Measurements from ENCODE around the gene ARL17A.
"Not testable (repeated sequence)": the region's sequence is repeated elsewhere in the genome, so short reads cannot be mapped to it uniquely, and the experiment has no call there.

ARL17A gene

GRCh38 chr17:46548607-46549006, 30.9 kb downstream of the ARL17A start:
- DNase-seq (ENCODE audit: low read depth) = not testable (repeated sequence)

- not testable (repeated sequence) for DNase-seq (ENCODE audit: low read depth)
Measured at GRCh38 chr17:46534716-46535115, 44.8 kb downstream of the ARL17A start.

DNA sequence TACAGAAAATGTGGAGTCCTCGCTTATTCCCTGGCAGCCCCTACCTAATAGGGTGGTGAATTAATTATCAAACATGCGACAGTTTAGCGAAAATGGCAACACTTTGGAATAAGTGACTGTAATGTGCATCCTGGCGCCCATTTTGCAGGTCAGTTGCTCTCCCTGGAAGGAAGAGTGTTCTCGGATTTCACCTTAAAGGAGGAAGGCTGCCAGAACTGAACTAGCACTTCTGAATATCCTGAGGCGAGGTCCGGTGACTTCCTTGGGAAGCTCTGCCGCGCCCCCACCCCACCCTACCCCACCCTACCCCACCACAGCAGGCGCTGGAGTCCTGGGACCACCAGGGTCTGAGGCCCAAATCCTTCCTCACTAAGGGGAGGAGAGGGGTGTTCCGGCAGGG, 67.3 kb downstream of the ARL17A start, which contains the start of gene LRRC37A2:
TSS of gene LRRC37A2 (plus strand) at position 301 of the 400 bp plus-strand sequence. CDS start 245 bp downstream, outside the sequence.
- DNase-seq (ENCODE audit: low read depth) = not testable (repeated sequence)

DNA sequence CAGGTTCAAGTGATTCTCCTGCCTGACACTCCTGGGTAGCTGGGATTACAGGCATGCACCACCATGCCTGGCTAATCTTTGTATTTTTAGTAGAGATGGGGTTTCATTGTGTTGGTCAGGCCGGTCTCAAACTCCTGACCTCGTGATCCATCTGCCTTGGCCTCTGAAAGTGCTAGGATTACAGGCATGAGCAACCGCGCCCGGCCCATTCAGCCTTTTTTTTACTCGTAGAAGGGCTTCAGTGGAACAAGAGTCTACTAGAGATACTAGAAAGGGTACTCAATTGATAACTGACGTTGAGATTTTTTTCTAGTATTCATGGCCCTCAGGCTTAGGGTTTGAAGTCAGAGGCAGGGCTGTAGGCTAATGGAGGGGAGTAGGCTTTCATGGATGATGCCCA, 73.6 kb downstream of the ARL17A start:
- not testable (repeated sequence) for DNase-seq (ENCODE audit: low read depth)

DNA sequence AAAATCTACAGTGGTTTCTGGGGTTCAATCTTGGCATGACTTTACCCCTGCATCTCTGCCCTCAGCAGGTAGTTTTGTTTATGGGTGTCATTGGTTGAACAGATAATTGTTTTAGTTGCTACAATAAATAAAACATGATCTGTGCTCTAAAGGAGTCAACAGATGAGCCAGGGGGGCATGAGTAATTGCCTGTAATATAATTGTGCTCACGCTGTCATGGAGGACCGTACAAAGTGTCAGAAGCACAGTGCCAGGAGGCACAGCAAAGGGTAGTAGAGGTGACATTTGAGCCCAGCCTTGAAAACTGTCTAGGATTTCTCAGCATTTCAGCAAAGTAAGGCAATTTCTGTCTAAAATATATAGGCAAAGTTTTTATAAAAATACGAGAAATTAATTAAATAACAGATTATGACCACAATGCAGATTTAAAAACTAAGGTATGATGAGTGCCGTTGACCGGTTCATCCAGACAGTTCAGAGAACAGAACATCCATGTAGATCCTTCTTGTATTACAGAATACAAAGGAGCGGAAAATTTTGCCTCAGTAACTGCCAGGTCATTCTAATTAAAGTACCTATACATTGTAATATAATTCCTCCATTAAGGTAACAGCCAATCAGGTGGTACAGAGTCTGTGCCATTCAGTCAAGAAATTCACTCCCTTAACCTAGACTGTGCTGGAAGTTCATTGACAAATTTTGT, 79.9 kb downstream of the ARL17A start:
- not testable (repeated sequence) for DNase-seq (ENCODE audit: low read depth)

DNA sequence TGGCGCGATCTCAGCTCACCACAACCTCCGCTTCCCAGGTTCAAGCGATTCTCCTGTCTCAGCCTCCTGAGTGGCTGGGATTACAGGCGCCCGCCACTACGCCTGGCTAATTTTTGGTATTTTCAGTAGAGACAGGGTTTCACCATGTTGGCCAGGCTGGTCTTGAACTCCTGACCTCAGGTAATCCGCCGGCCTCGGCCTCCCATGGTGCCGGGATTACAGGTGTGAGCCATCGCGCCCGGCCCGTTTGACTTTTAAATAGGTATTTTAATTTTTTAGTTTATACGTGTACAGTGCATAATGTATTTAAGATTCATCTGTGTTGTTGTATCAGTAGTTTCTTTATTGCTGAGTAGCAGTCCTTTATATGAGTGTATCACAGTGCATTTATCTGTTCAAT, 87.5 kb downstream of the ARL17A start:
- not testable (repeated sequence) for DNase-seq (ENCODE audit: low read depth)

DNA sequence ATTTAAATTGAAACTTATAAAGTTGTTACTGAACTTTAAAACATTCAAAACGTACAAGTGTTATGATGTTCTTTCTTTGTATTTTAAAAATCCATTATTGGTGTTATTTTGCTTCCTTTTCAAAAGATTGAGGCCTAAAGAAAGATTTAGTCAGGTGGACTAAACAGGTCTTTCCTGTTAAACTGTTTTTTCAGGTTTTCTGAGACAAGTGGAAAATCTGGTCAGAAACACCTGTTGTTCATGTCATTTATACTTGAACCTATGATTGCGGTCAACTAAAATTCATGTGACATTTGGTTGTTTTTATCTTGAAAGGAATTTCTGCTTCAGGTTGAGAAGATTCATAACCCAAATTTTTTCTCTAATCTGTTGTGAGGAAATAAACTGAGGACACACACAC, 98.2 kb downstream of the ARL17A start:
- DNase-seq (ENCODE audit: low read depth) = not testable (repeated sequence)

- DNase-seq (ENCODE audit: low read depth) = not testable (repeated sequence)
Measured at GRCh38 chr17:46478823-46479222, 100.7 kb downstream of the ARL17A start.

DNA sequence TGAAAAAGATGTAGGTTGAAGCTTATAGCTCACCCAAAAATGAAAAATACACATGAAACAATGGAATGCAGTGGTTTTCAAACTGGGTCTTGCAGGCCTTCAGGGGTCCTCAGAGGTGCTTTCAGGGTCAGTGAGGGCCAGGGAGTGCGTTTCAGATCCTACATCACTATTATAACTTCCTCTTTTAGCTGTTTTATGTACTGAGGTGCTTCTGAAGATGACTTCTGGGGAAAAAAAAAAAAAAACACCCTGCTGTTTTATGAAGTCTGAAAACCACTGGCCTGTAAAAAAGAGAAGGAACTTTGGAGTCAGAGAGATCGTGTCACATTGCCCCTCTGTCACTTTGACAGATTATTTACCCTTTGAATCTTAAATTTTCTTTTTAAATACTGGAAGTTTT, 103.9 kb downstream of the ARL17A start:
- DNase-seq (ENCODE audit: low read depth) = not testable (repeated sequence)

- not testable (repeated sequence) for DNase-seq (ENCODE audit: low read depth)
Measured at GRCh38 chr17:46474489-46474888, 105.0 kb downstream of the ARL17A start.

DNA sequence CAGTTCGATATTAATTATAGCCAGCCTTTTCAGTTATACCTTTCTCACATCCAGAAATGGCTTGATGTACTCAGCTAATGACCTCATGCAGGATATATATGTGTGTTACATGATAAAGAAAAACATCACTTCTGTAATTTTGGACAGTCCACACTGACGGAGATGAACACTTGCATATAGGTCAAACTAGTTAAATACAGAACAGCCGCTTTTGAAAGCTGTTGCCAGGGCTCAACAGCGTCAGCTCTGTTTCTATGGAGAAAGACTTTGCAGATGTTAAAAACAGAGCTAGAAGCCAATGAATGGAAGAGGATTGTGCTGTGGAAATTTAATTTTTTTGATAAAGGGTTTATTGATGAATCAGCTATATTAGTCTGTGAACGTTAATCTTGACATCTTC, 111.9 kb downstream of the ARL17A start:
- DNase-seq (ENCODE audit: low read depth) = not testable (repeated sequence)
